SK-N-SH treated with all-trans-retinoic acid at 6 μM for 48 hours (cell line): Measurements from ENCODE around the gene GBX1.

ENCODE experiments used
- ATAC-seq: fragments of 200-7000 bp; cut with Tn5 transposase; 3 replicates; pipeline ENCODE4 v1.9.1; 2020; ENCODE audit warnings: mild to moderate bottlenecking, moderate library complexity
- ARNTL ChIP-seq: fragments of 450-650 bp; formaldehyde crosslinking; IDR thresholded peaks from 2 replicates; pipeline ENCODE4 v1.5.0; 2020; ENCODE audit warnings: low read depth, mild to moderate bottlenecking, moderate library complexity, borderline replicate concordance
- BACH2 ChIP-seq: fragments of 250-450 bp; sonication (Bioruptor Pico); IDR thresholded peaks from 2 replicates; pipeline ENCODE4 v1.9.0; 2021; ENCODE audit warnings: mild to moderate bottlenecking, borderline replicate concordance
- CREB5 ChIP-seq: fragments of 250-450 bp; sonication (Bioruptor Pico); IDR thresholded peaks from 2 replicates; pipeline ENCODE4 v1.5.1; 2020; ENCODE audit warnings: low read depth, mild to moderate bottlenecking, moderate library complexity
- CSDC2 ChIP-seq: fragments of 250-450 bp; sonication (Bioruptor Pico); IDR thresholded peaks from 2 replicates; pipeline ENCODE4 v1.5.0; 2020; ENCODE audit warnings: mild to moderate bottlenecking, moderate library complexity
- CSRNP3 ChIP-seq: fragments of 250-450 bp; sonication (Bioruptor Pico); IDR thresholded peaks from 2 replicates; pipeline ENCODE4 v1.5.1; 2021; ENCODE audit warnings: mild to moderate bottlenecking, moderate library complexity
- ESRRG ChIP-seq: fragments of 250-450 bp; sonication (Bioruptor Pico); IDR thresholded peaks from 2 replicates; pipeline ENCODE4 v1.6.1; 2021; ENCODE audit warnings: mild to moderate bottlenecking
- GLIS3 ChIP-seq: fragments of 250-450 bp; sonication (Bioruptor Pico); IDR thresholded peaks from 2 replicates; pipeline ENCODE4 v1.5.0; 2020; ENCODE audit warnings: mild to moderate bottlenecking, moderate library complexity
- OSR1 ChIP-seq: fragments of 250-450 bp; sonication (Bioruptor Pico); IDR thresholded peaks from 2 replicates; pipeline ENCODE4 v1.8.0; 2022; ENCODE audit warnings: moderate library complexity, mild to moderate bottlenecking, inconsistent platforms
- PATZ1 ChIP-seq: fragments of 250-450 bp; sonication (Bioruptor Pico); IDR thresholded peaks from 2 replicates; pipeline ENCODE4 v1.8.0; 2020; ENCODE audit warnings: mild to moderate bottlenecking, moderate library complexity, borderline replicate concordance
- POU6F1 ChIP-seq: fragments of 250-450 bp; sonication (Bioruptor Pico); IDR thresholded peaks from 2 replicates; pipeline ENCODE4 v1.8.0; 2021; ENCODE audit warnings: low read depth, mild to moderate bottlenecking, moderate library complexity, borderline replicate concordance
- RARB ChIP-seq: fragments of 250-450 bp; sonication (Bioruptor Pico); IDR thresholded peaks from 2 replicates; pipeline ENCODE4 v1.8.0; 2021; ENCODE audit warnings: mild to moderate bottlenecking, moderate library complexity
- SNAI2 ChIP-seq: fragments of 250-450 bp; sonication (Bioruptor Pico); IDR thresholded peaks from 2 replicates; pipeline ENCODE4 v1.5.0; 2020; ENCODE audit warnings: mild to moderate bottlenecking, moderate library complexity
- TCF4 ChIP-seq: fragments of 250-450 bp; sonication (Bioruptor Pico); IDR thresholded peaks from 2 replicates; pipeline ENCODE4 v1.8.0; 2021; ENCODE audit warnings: mild to moderate bottlenecking, moderate library complexity, borderline replicate concordance
- TOX ChIP-seq: fragments of 250-450 bp; sonication (Bioruptor Pico); IDR thresholded peaks from 2 replicates; pipeline ENCODE4 v1.8.0; 2021; ENCODE audit warnings: mild to moderate bottlenecking, moderate library complexity, borderline replicate concordance
- ZC3H10 ChIP-seq: fragments of 250-450 bp; sonication (Bioruptor Pico); IDR thresholded peaks from 2 replicates; pipeline ENCODE4 v1.5.1; 2021; ENCODE audit warnings: mild to moderate bottlenecking, moderate library complexity
- ZFP3 ChIP-seq: fragments of 250-450 bp; sonication (Bioruptor Pico); IDR thresholded peaks from 2 replicates; pipeline ENCODE4 v1.5.0; 2020; ENCODE audit warnings: mild to moderate bottlenecking, moderate library complexity
- ZFP30 ChIP-seq: fragments of 450-650 bp; formaldehyde crosslinking; IDR thresholded peaks from 2 replicates; pipeline ENCODE4 v1.5.0; 2022; ENCODE audit warnings: mild to moderate bottlenecking, moderate library complexity
- ZNF565 ChIP-seq: fragments of 450-650 bp; formaldehyde crosslinking; conservative IDR thresholded peaks from 2 replicates; pipeline ENCODE4 v1.5.0; 2020; ENCODE audit warnings: low read depth, mild to moderate bottlenecking, moderate library complexity
- ZNF8 ChIP-seq: fragments of 450-650 bp; formaldehyde crosslinking; IDR thresholded peaks from 2 replicates; pipeline ENCODE4 v1.5.0; 2020; ENCODE audit warnings: mild to moderate bottlenecking, moderate library complexity

GBX1 gene

GRCh38 chr7:151150388-151150787 lies 17.1 kb downstream of the GBX1 start:
- ATAC-seq: no peak
- no peak for TF ChIP-seq ZFP30

- TF ChIP-seq TCF4 (no peak), POU6F1 (CRISPR knock-in tag) (no peak), CSDC2 (CRISPR knock-in tag) (no peak), RARB (CRISPR knock-in tag) (no peak), ZFP3 (CRISPR knock-in tag) (no peak), CREB5 (no peak), ESRRG (CRISPR knock-in tag) (no peak), ZFP30 (no peak), BACH2 (CRISPR knock-in tag) (no peak)
- ATAC-seq: no peak
Measured at GRCh38 chr7:151148319-151149259, 18.9 kb downstream of the GBX1 start.

- TF ChIP-seq ZNF8 (CRISPR knock-in tag) (no peak), ZC3H10 (CRISPR knock-in tag) (no peak), ZFP3 (CRISPR knock-in tag) (no peak), TOX (CRISPR knock-in tag) (no peak), SNAI2 (CRISPR knock-in tag) (no peak), ESRRG (CRISPR knock-in tag) (no peak)
- no peak; the same call in 2 of the 3 replicates for ATAC-seq
Measured at GRCh38 chr7:151146761-151147160, 20.7 kb downstream of the GBX1 start.

GRCh38 chr7:151144387-151144786 lies 23.1 kb downstream of the GBX1 start:
- TF ChIP-seq ESRRG (CRISPR knock-in tag): no peak
- no peak for TF ChIP-seq ZC3H10 (CRISPR knock-in tag)
- no peak for TF ChIP-seq OSR1 (CRISPR knock-in tag)
- no peak for TF ChIP-seq CSRNP3 (CRISPR knock-in tag)
- no peak for TF ChIP-seq CSDC2 (CRISPR knock-in tag)
- TF ChIP-seq ZFP30: no peak
- TF ChIP-seq BACH2 (CRISPR knock-in tag): no peak
- no peak for TF ChIP-seq TOX (CRISPR knock-in tag)
- TF ChIP-seq CREB5: no peak
- no peak for TF ChIP-seq RARB (CRISPR knock-in tag)
- no peak for TF ChIP-seq ZNF565 (CRISPR knock-in tag)
- TF ChIP-seq POU6F1 (CRISPR knock-in tag): no peak
- TF ChIP-seq PATZ1 (CRISPR knock-in tag): no peak
- TF ChIP-seq GLIS3: no peak
- no peak for TF ChIP-seq ARNTL (CRISPR knock-in tag)
- no peak for TF ChIP-seq TCF4
- TF ChIP-seq ZFP3 (CRISPR knock-in tag): no peak
- no peak for ATAC-seq
